Neuron (in vitro differentiated cells): ENCODE results near the gene EDN1.
"Not testable (repeated sequence)": the region's sequence is repeated elsewhere in the genome, so short reads cannot be mapped to it uniquely, and the experiment has no call there.

ENCODE experiments used
- H2AFZ ChIP-seq: one replicate; pipeline ENCODE4 v1.6.1; 2013; ENCODE audit warnings: low read depth, mild to moderate bottlenecking, inconsistent platforms, low read length, moderate library complexity
- H3K27me3 ChIP-seq: one replicate; pipeline ENCODE4 v1.6.1; 2013; ENCODE audit warnings: low read length; ENCODE audit not compliant: insufficient read depth
- H3K36me3 ChIP-seq: one replicate; pipeline ENCODE4 v1.6.1; 2013; ENCODE audit warnings: low read length; ENCODE audit not compliant: insufficient read depth
- H3K4me1 ChIP-seq: one replicate; pipeline ENCODE4 v1.6.1; 2013; ENCODE audit warnings: low read length; ENCODE audit not compliant: insufficient read depth
- H3K4me3 ChIP-seq: 2 replicates; pipeline ENCODE4 v1.5.1; 2013; ENCODE audit warnings: mild to moderate bottlenecking, low read length, moderate library complexity
- H3K9me3 ChIP-seq: one replicate; pipeline ENCODE4 v1.6.1; 2013; ENCODE audit warnings: low read length

The EDN1 gene

DNA sequence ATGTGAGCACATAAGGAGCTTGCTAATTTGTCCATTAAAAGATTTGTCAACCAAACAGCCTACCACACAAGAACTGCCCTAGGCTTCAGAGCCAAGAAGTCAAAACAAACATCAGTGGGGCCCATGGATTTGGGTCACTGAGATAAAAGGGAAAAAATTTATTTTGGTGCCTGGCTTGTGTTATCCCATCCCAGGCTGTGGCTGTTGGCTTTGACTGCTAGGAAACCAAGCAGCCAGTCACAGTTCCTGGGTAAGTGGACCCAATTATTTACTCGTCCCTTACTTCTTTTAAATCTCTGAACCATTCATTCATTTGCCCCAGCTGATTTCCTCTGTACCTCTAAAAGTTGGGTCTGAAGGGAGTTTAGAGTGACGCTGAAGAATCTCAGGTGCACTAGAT is 41.3 kb downstream of the EDN1 start:
- no peak overlapping the region for H3K4me3 ChIP-seq
- no peaks in the 10 kb centered on the region for H3K36me3 ChIP-seq
- no peaks in the 10 kb centered on the region for H3K27me3 ChIP-seq
- H3K4me1 ChIP-seq: no peaks in the 10 kb centered on the region
- H3K9me3 ChIP-seq: no peaks in the 10 kb centered on the region
- no peak overlapping the region for H2AFZ ChIP-seq

DNA sequence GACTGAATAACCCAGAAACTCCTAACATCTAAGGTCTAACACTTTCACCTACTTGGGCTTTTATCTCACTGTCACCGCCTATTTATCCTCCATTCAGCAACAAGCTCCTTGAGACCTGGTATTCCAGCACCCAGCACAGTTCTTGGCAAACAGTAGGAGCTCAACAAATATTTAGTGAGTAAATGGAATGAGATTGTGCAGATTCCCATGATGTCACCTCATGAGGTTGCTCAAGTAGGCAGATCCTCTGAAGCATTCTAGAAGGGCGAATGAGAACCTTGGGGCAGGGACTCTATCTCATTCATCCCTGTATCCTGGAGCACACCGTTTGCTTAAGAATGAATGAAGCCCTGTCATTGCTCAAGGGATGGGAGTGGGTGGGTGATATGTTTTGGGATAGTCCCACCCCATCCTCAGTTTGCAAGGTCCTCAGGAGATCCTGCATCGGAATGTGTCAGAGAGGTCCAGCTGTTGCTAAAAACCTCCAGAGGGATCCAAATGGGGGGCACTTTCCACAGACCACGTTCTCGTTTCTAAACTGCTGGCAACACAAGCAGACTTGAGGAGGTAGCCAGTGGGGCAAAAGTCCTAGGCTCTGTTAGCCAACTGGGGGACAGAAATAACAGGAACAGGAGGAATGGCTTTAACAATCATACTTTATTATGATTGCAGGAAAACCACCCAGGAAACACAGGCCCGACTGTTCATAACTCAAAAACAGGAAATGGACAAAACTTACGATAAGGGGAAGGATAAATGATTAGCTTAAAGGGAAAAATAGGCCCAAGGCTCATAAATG is 42.0 kb downstream of the EDN1 start:
- Histone ChIP-seq H3K36me3 (no peaks in the 10 kb centered on the region), H3K9me3 (no peaks in the 10 kb centered on the region), H3K4me1 (no peaks in the 10 kb centered on the region), H2AFZ (no peak overlapping the region), H3K27me3 (no peaks in the 10 kb centered on the region), H3K4me3 (no peak overlapping the region)

DNA sequence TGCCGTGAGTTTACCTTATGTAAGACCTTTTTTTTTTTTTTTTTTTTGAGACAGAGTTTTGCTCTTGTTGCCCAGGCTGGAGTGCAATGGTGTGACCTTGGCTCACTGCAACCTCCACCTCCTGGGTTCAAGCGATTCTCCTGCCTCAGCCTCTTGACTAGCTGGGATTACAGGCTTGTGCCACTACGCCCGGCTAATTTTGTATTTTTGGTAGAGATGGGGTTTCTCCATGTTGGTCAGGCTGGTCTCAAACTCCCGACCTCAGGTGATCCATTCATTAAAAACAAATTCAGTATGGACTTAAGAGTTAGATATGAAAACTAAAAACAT is 42.6 kb downstream of the EDN1 start:
- H2AFZ ChIP-seq, H3K36me3 ChIP-seq, H3K4me3 ChIP-seq, H3K4me1 ChIP-seq, H3K9me3 ChIP-seq, H3K27me3 ChIP-seq: not testable (repeated sequence)

DNA sequence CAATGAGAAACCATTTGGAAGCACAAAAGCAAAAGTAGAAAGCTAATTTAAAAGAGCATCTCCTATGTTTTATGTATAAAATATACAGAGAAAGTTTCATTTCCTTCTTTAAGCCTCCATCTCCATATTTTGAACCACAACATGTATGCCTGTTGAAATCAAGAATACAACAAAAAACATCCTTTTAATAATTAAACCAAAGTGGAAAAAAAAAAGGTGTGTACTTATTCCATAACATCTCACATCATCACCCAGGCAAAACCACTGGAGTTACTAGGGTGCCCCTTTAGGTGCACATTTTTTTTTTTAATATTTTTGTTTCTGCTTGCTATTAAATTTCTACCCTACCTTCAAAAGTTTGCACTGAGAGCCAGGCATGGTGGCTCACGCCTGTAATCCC is 43.0 kb downstream of the EDN1 start:
- H3K9me3 ChIP-seq: no peaks in the 10 kb centered on the region
- H3K4me3 ChIP-seq: no peak overlapping the region
- H3K36me3 ChIP-seq: no peaks in the 10 kb centered on the region
- no peak overlapping the region for H2AFZ ChIP-seq
- no peaks in the 10 kb centered on the region for H3K27me3 ChIP-seq
- no peaks in the 10 kb centered on the region for H3K4me1 ChIP-seq

DNA sequence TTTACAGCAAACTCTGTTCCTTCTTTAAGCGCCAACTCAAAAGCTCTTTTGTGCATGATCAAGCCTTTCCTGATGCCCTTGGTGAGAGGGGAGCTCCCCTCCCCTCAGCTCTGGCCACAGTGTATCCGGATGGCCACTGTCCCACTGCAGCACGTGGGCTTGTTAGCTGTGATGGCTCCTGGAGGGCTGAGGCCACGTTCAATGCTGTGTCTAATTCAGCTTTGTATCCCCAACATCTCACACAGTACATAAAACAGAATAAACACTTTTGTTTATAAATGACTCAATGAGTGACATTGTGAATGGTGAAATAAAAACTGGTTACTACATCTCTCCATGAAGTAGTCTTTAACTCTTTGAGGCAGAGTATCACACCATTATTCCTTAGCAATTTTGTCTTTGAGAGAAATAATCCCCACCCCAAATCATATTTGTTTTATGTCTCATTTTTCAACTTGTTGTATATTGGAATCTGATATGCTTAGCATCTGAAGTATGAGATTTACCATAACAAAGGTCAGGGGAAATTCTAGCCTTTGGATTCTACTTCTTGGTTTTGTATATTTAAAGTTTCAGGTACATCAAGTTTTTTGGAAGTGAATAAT is 44.5 kb downstream of the EDN1 start:
- Histone ChIP-seq H3K27me3 (no peaks in the 10 kb centered on the region), H3K4me3 (no peak overlapping the region), H3K4me1 (no peaks in the 10 kb centered on the region), H2AFZ (no peak overlapping the region), H3K9me3 (no peaks in the 10 kb centered on the region), H3K36me3 (no peaks in the 10 kb centered on the region)

DNA sequence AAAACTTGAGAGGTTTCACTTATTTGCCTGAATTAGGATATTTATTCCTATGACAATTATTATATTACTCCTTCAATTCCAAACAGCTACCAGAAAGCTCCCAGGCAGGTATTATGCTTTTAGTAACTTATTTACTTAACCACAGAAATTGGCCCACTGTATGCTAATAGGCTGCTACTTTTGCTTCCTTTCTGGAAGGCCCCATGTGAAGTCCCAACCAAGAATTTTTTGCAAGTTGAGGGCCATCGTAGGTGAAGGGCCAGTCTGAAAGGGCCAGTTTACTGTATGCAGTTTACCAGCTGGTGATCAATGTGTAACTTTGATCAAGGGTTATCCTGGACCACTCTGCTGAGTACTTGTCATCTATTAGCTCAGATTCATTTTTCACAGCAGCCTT is 45.0 kb downstream of the EDN1 start:
- Histone ChIP-seq H3K27me3 (no peaks in the 10 kb centered on the region), H3K36me3 (no peaks in the 10 kb centered on the region), H3K9me3 (no peaks in the 10 kb centered on the region), H2AFZ (no peak overlapping the region), H3K4me1 (no peaks in the 10 kb centered on the region), H3K4me3 (no peak overlapping the region)

DNA sequence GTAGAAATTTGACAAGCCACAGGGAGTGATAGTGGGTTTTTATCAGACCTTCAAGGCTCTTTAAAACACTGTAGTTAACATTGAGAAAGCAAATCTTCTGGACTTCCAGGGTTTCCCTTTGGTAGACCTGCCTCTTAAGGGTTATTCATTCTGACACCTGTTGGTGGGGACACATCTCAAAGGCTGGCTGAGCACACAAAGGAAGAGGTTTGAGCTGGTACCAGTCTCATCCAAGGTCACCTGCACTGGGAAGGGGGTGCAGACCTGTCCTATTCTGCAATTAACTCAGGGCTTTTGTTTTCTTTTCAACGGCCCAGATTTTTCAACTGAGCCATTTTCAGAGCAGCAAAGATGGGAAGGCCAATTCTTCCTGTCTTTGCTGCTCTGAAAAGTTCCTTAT is 45.6 kb downstream of the EDN1 start:
- H3K4me3 ChIP-seq: no peak overlapping the region

DNA sequence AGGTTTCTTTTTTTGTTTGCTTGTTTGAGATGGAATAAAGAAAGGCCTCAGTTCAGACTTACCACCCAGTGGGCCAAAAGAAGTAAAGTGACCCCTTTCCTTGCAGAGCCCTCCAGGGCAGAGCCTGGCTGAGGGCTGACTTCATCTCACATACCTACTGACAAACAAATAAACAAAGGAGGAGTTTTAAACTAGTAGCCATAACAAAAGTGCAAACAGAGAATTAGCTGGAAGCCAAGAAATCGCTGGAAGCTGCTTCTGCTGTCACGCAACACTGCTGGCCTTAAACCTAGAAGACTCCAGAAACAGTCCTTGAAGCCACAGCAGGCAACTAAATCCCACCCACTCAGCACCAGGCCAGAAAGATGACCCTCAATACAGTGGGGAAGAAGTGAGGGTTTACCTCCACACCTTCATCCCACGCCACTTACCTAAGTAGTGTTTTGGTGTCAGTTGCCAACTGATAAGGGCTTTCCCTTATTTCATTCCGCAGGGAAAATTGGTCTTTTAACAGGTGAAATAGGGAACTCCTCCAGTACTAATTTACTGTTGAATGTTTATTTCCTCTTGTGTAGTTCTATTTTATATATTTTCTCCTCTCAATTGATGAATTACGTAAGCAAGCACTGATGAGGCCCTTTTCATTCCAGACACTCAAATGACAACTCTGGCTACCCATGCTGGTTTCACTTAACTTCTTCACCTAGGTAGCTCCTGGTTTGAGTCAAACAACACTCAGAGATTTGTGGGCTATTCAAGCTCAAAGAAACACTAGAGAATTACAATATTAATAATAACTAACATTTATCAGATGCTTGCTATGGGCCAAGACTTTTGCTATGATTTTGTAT is 46.2 kb downstream of the EDN1 start:
- Histone ChIP-seq H3K36me3 (no peaks in the 10 kb centered on the region), H3K27me3 (no peaks in the 10 kb centered on the region), H2AFZ (no peak overlapping the region), H3K9me3 (no peaks in the 10 kb centered on the region), H3K4me1 (no peaks in the 10 kb centered on the region), H3K4me3 (no peak overlapping the region)

More for the DNA sequence above, 45.6 kb downstream of the EDN1 start:
- Histone ChIP-seq H2AFZ (no peak overlapping the region), H3K9me3 (no peaks in the 10 kb centered on the region), H3K27me3 (no peaks in the 10 kb centered on the region), H3K36me3 (no peaks in the 10 kb centered on the region), H3K4me1 (no peaks in the 10 kb centered on the region)

DNA sequence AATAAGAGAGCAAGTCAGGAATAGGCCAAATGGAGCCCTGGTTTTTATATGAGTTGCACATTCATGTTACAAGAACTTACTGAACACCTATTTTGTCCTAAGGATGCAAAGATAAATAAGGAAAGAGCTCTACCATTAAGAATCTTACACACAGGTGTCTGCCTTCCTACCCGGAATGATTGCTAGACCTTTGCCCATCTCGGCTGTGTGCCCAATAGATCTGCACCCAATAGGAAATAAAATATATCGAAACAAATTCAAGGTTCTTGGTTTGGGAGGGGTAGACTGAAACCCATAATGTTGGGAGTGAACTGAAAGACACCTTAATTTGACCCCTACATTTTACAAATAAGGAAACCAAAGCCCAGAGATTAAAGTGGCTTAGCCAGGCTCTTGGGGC is 48.9 kb downstream of the EDN1 start:
- H3K4me3 ChIP-seq: no peak overlapping the region
- no peaks in the 10 kb centered on the region for H3K4me1 ChIP-seq
- H3K27me3 ChIP-seq: no peaks in the 10 kb centered on the region
- no peak overlapping the region for H2AFZ ChIP-seq
- H3K36me3 ChIP-seq: no peaks in the 10 kb centered on the region
- H3K9me3 ChIP-seq: no peaks in the 10 kb centered on the region

DNA sequence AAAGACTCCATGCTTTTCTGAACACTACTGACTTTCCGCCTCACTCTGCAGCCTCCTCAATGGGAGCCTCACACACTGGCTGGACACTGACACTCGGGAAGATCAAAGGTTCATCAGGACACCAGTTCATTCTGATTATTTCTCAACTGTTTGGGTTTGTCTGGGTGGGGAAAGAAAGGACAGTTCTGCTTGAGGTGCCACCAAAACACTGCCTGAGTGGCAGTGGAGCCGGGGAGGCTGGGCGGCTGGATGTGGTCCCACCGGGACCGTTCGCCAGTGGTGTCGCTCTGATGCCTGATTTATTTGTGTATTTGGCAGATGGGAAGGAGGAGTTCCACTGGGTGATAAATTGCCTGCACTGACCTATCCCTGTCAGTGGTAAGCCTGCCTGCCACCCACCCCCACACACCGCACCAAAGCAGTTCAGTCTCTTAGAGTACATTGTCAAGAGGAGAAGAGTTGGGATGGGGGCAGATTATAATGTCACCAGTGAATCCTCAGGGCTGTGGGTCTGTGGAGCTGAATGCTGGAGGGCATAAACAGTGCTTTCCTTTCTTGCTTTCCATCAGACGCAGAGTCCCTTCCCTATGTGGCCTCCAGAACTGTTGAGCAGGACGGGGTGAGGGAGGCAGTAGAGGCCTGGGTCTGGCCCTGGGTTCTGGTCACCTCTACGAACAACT is 49.8 kb downstream of the EDN1 start:
- Histone ChIP-seq H3K27me3 (no peaks in the 10 kb centered on the region), H3K4me1 (no peaks in the 10 kb centered on the region), H3K9me3 (no peaks in the 10 kb centered on the region), H3K4me3 (no peak overlapping the region), H3K36me3 (no peaks in the 10 kb centered on the region), H2AFZ (no peak overlapping the region)

DNA sequence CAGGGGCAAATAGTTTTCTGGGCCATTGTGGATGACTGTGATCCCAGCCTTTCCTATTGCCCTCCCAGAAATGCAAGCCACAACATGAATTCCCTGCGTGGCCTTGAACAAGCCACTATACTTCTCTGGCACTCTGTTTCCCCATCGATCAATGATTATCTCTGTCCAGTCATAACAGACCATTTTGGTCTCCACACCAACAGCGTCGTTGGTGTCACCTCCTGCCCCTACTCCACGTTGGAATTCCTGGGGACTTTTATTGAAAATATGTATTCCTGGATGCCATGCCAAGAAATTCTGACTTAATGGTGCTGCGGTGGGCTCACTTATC is 50.3 kb downstream of the EDN1 start:
- H3K36me3 ChIP-seq: no peaks in the 10 kb centered on the region
- no peaks in the 10 kb centered on the region for H3K27me3 ChIP-seq
- H3K4me3 ChIP-seq: no peak overlapping the region
- no peaks in the 10 kb centered on the region for H3K9me3 ChIP-seq
- no peaks in the 10 kb centered on the region for H3K4me1 ChIP-seq
- H2AFZ ChIP-seq: no peak overlapping the region

DNA sequence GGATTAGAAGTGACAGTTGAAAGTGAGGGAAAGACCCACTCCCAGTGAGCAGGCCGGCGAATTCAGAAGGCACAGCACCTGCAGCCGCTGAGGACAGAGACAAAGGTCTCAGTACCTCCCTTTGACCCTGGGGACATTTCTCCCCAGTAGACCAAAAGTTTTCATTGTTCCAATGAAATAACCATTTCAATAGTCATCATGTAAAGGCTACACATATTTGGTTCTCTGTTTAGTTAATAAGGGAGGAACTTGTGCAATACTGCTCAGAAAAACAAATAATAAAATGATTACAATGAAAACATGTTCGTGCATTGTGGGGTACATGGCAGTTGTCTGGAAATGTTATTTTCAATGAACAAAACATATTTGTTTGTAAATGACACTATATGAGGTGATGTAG is 52.5 kb downstream of the EDN1 start:
- Histone ChIP-seq H3K36me3 (no peaks in the 10 kb centered on the region), H3K27me3 (no peaks in the 10 kb centered on the region), H3K9me3 (no peaks in the 10 kb centered on the region), H3K4me3 (no peak overlapping the region), H2AFZ (no peak overlapping the region), H3K4me1 (no peaks in the 10 kb centered on the region)

DNA sequence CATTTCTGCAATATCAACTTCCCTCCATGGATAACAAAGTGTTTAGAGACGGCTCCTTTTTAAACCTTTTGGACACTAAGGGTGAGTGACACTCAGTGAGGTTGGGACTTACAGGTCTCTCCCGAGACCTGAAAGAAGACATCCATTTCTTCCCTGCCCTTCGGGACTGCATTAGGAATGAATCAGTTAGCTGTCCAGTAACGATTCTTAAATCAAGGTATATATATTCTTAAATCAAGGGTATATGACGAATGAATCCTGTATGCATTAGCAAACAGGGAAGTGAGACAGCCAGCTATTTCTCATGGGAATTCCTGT is 52.9 kb downstream of the EDN1 start:
- Histone ChIP-seq H3K36me3 (no peaks in the 10 kb centered on the region), H3K4me3 (no peak overlapping the region), H3K4me1 (no peaks in the 10 kb centered on the region), H3K27me3 (no peaks in the 10 kb centered on the region), H3K9me3 (no peaks in the 10 kb centered on the region), H2AFZ (no peak overlapping the region)
